OCI-LY7 (cell line): Measurements from ENCODE around the gene CLPTM1. TPM values are rescaled to one million over a fixed set of nuclear protein-coding genes. Genes with fewer than 3 reads are reported as not detected.

Experiments used
- BruUV-seq: library from RNA; stranded (reverse); fragments of 400-500 nt; replicated peaks from 2 replicates; lab custom pipeline; 2021; lab: Mats Ljungman, UMichigan
- CTCF ChIA-PET: fragments of 300-600 bp; sonication (Branson Sonifier 250); formaldehyde crosslinking; loops from one replicate; lab custom pipeline; 2022; ENCODE audit warnings: antibody characterized with exemption; ENCODE audit not compliant: unreplicated experiment; lab: Charles Lee
- POLR2A ChIA-PET: fragments of 300-600 bp; sonication (Branson Sonifier 250); formaldehyde crosslinking; loops from one replicate; lab custom pipeline; 2022; ENCODE audit warnings: antibody characterized with exemption; lab: Charles Lee
- DNase-seq: peaks from one replicate; pipeline ENCODE4 v3.0.0-alpha.2; 2015; ENCODE audit warnings: low spot score
- H2AFZ ChIP-seq: fragments of 200-600 bp; sonication (generic), shearing (Covaris generic); 2 replicates; pipeline ENCODE4 v1.6.1; 2014; ENCODE audit warnings: mild to moderate bottlenecking, antibody characterized with exemption, low read length, moderate library complexity
- H3K27ac ChIP-seq: fragments of 200-600 bp; sonication (generic); 2 replicates; pipeline ENCODE4 v1.5.1; 2014; ENCODE audit warnings: mixed run types, low read depth, mild to moderate bottlenecking, moderate library complexity, low read length, inconsistent platforms; ENCODE audit not compliant: poor library complexity, severe bottlenecking
- H3K36me3 ChIP-seq: fragments of 200-600 bp; sonication (generic); 2 replicates; pipeline ENCODE4 v1.6.1; 2014; ENCODE audit warnings: mild to moderate bottlenecking, antibody characterized with exemption, low read length, moderate library complexity, mixed read lengths; ENCODE audit not compliant: insufficient read depth
- H3K4me1 ChIP-seq: fragments of 200-600 bp; sonication (generic); 2 replicates; pipeline ENCODE4 v1.5.1; 2014; ENCODE audit warnings: mild to moderate bottlenecking, low read length; ENCODE audit not compliant: insufficient read depth, poor library complexity, severe bottlenecking
- H3K4me2 ChIP-seq: fragments of 200-600 bp; sonication (generic); 2 replicates; pipeline ENCODE4 v1.6.1; 2014; ENCODE audit warnings: mild to moderate bottlenecking, low read length
- H3K4me3 ChIP-seq: fragments of 200-600 bp; sonication (generic); 2 replicates; pipeline ENCODE4 v1.5.1; 2014; ENCODE audit warnings: mild to moderate bottlenecking, low read depth, low read length; ENCODE audit not compliant: poor library complexity, severe bottlenecking
- H3K79me2 ChIP-seq: fragments of 200-600 bp; sonication (generic); 2 replicates; pipeline ENCODE4 v1.6.1; 2016; ENCODE audit warnings: low read depth, mild to moderate bottlenecking, low read length, moderate library complexity, mixed read lengths; ENCODE audit not compliant: insufficient read depth
- H3K9me2 ChIP-seq: fragments of 200-600 bp; sonication (generic); 2 replicates; pipeline ENCODE4 v1.6.1; 2016; ENCODE audit warnings: mild to moderate bottlenecking, low read length, mixed read lengths; ENCODE audit not compliant: insufficient read depth
- H3K9me3 ChIP-seq: fragments of 200-600 bp; sonication (generic); 2 replicates; pipeline ENCODE4 v1.6.1; 2014; ENCODE audit warnings: mild to moderate bottlenecking, mixed run types, low read length, mixed read lengths
- H4K20me1 ChIP-seq: fragments of 200-600 bp; sonication (generic); 2 replicates; pipeline ENCODE4 v1.6.1; 2014; ENCODE audit warnings: mild to moderate bottlenecking, antibody characterized with exemption, low read length, moderate library complexity, mixed read lengths; ENCODE audit not compliant: insufficient read depth
- EZH2phosphoT487 ChIP-seq: fragments of 200-600 bp; sonication (generic); IDR thresholded peaks from 2 replicates; pipeline ENCODE4 v1.6.1; 2018; ENCODE audit warnings: low read depth, borderline replicate concordance, mild to moderate bottlenecking, mixed run types, antibody characterized with exemption, low read length, moderate library complexity, mixed read lengths
- intact Hi-C: fragments of 100-400 bp; cut with micrococcal nuclease; formaldehyde crosslinking; loops from one replicate; pipeline ENCODE4 v1.10.0; 2022; ENCODE audit not compliant: unreplicated experiment
- total RNA-seq, 2 experiments: library from RNA; depleted of rRNA in 1 of 2; stranded (reverse); fragments of >200 nt in 1 of 2; shearing (Covaris generic) in 1 of 2; gene quantifications; 2 replicates each; pipeline ENCODE4 v1.2.3, GENCODE V29; 2014 to 2022
- TF ChIP-seq, protein P1 (sequence below): fragments of 200-600 bp; sonication (generic); conservative IDR thresholded peaks from 2 replicates; pipeline ENCODE4 v1.5.1; 2014; ENCODE audit warnings: mild to moderate bottlenecking, antibody characterized with exemption, low read length, moderate library complexity, mixed read lengths

Gene CLPTM1
- total RNA-seq, 2 experiments from 2014 or later = 34.0 to 70.3 TPM

- H3K79me2 ChIP-seq = peaks cover 22% of the 10 kb centered on the region; the same call in 1 of the 2 replicates
- DNase-seq = peak; percentile 95
- intact Hi-C loops = loop anchor here (5.0 to 10.0 kb wide), 2 partner anchors 246 to 406 kb away; partner anchors contain the start of genes POLR1G and PPP1R13L
- peaks cover 30% of the 10 kb centered on the region for H3K36me3 ChIP-seq
- no peaks in the 10 kb centered on the region for H3K9me3 ChIP-seq
- H3K4me1 ChIP-seq = peaks cover 67% of the 10 kb centered on the region
- ChIA-PET CTCF (interaction anchor here (1.0 kb wide), 1 partner anchor 50 kb away, joined by 3 read pairs; no protein-coding TSS in a partner anchor), POLR2A (interaction anchor here (0.8 to 1.5 kb wide), 6 partner anchors 14 to 135 kb away, joined by 3 to 6 read pairs (median 4); partner anchors contain the start of genes CLASRP and CLPTM1)
- H3K9me2 ChIP-seq = no peaks in the 10 kb centered on the region
- H3K27ac ChIP-seq = peak within 1 kb of the TSS; percentile 96
- no peaks in the 10 kb centered on the region for H4K20me1 ChIP-seq
- no peak for TF ChIP-seq EZH2phosphoT487
- TF ChIP-seq, protein P1, sequence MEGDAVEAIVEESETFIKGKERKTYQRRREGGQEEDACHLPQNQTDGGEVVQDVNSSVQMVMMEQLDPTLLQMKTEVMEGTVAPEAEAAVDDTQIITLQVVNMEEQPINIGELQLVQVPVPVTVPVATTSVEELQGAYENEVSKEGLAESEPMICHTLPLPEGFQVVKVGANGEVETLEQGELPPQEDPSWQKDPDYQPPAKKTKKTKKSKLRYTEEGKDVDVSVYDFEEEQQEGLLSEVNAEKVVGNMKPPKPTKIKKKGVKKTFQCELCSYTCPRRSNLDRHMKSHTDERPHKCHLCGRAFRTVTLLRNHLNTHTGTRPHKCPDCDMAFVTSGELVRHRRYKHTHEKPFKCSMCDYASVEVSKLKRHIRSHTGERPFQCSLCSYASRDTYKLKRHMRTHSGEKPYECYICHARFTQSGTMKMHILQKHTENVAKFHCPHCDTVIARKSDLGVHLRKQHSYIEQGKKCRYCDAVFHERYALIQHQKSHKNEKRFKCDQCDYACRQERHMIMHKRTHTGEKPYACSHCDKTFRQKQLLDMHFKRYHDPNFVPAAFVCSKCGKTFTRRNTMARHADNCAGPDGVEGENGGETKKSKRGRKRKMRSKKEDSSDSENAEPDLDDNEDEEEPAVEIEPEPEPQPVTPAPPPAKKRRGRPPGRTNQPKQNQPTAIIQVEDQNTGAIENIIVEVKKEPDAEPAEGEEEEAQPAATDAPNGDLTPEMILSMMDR = no peak
- peak within 1 kb of the TSS; percentile 94 for H3K4me3 ChIP-seq
- no TSS peak for BruUV-seq
- peak within 1 kb of the TSS; percentile 92 for H3K4me2 ChIP-seq
- H2AFZ ChIP-seq = no peak within 1 kb of the TSS; the same call in 1 of the 2 replicates
Observed at GRCh38 chr19:45001087-45001739, 46.0 kb downstream of the CLPTM1 start, which contains the start of gene RELB. Gene RELB, plus strand, starts transcription at chr19:45001464. Its CDS starts 116 bp downstream, at chr19:45001580.

DNA sequence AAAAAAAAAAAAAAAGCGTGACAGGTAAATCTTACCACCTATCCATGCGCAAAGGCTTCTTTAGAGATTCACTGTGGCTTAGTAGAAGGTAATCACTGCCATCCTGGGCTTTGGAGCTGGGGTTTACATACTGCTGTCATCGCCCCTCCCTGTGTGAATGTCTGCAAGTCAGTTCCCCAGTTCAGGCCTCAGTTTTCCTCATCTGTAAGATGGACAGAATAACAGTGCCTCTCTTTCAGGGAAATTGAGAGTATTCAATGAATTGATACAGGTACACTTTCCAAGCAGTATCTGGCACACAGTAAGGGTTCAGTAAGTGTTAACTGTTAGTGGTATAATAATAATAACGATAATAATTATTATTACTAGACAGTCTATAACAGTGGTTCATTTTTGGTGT is 48.3 kb downstream of the CLPTM1 start:
- Histone ChIP-seq H3K9me2 (no peaks in the 10 kb centered on the region), H3K27ac (no peak overlapping the region), H3K9me3 (no peaks in the 10 kb centered on the region), H3K79me2 (peaks cover 29% of the 10 kb centered on the region; the same call in 1 of the 2 replicates), H3K36me3 (peaks cover 50% of the 10 kb centered on the region), H3K4me3 (no peak overlapping the region), H3K4me2 (no peak overlapping the region), H2AFZ (no peak overlapping the region), H4K20me1 (no peaks in the 10 kb centered on the region), H3K4me1 (peaks cover 65% of the 10 kb centered on the region)
- BruUV-seq = TSS peak; percentile 53
- ChIA-PET CTCF (no interaction called here), POLR2A (no interaction called here)
- intact Hi-C loops = loop anchor here (5.0 to 10.0 kb wide), 2 partner anchors 249 to 404 kb away; partner anchors contain the start of genes POLR1G and PPP1R13L
- no peak for TF ChIP-seq EZH2phosphoT487
- TF ChIP-seq, protein P1 = no peak
- DNase-seq = no peak
